Posterior cingulate gyrus (tissue), 11 donors: ENCODE results near the gene CDRT15L2.
"Not testable (repeated sequence)": the region's sequence is repeated elsewhere in the genome, so short reads cannot be mapped to it uniquely, and the experiment has no call there.

Experiments used
- DNase-seq, 10 donors: peaks; one replicate each; pipeline versions ENCODE4 v3.0.0 to v3.0.0-alpha.2; 2020 to 2021; ENCODE audit warnings: mixed read lengths in 3 of 10
- intact Hi-C: fragments of 100-400 bp; cut with DNase I; formaldehyde crosslinking; loops from one replicate; pipeline ENCODE4 v1.15.1; 2023

The CDRT15L2 gene

DNA sequence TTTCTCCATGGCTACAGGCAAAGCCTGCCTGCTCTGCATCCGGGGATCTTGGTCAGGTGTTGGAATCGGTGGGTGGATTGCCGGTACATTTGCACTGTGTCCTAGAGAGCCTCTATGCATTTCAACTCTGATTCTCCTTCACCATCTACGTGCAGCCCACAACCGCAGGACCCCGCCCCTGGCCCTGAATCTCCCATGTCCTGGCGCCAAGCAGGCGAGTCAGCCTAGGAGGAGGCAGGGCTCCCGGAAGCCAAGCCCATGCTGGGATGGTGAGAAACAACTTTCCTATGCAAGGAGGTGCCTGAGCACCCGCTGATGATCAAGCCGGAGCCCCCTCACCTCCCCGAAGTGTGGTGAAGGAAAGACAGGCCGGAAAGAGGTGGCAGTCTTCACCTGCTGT, 7.9 kb upstream of the CDRT15L2 start:
- peak in 1 of 10 donors; percentile 54 for DNase-seq
- intact Hi-C loops: not testable (repeated sequence)

DNA sequence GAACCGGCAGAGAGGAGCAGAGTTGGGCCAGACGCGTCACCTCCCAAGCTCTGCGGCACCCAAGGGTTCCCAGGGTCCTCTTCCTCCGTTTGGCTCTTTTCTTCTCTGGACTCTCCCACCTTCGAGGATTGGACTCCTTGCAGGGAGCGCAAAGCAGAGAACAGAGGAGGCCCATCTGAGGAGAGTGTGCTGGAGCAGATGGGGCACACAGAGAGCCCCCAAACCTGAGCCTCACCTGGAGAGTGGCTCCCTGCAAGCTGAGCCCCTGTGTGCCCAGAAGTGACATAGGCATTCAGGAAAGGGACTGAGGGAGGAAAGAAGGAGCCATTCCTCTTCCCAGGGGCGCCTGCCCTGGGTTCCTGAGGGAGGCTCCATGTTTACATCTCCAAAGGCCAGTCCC, 6.3 kb upstream of the CDRT15L2 start:
- not testable (repeated sequence) for DNase-seq

DNA sequence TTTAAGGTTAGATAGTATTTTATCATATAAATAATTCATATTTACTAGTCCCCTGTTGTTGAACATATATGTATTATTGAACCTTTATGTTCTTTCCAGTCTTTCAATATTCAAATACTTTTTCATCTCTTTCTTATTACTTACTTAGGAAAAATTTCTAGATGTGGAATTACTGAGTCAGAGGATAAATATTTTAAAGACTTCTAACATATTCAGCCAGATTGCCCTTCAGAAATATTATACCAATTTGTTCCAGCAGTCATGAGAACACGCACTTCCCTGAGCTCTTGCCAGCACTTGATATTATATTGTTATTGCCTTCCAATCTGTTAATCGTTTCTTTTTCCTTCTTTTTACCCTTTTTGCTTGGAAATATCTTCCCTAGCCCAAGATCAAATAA, 4.5 kb upstream of the CDRT15L2 start:
- intact Hi-C loops: not testable (repeated sequence)
- peak in 1 of 10 donors; percentile 9 for DNase-seq

More for the DNA sequence above, 6.3 kb upstream of the CDRT15L2 start:
- intact Hi-C loops: not testable (repeated sequence)

- DNase-seq, intact Hi-C loops: not testable (repeated sequence)
Observed at GRCh38 chr17:20583891-20584577, 4.5 kb downstream of the CDRT15L2 start.

GRCh38 chr17:20588744-20589453, 9.4 kb downstream of the CDRT15L2 start:
- intact Hi-C loops, DNase-seq: not testable (repeated sequence)

DNA sequence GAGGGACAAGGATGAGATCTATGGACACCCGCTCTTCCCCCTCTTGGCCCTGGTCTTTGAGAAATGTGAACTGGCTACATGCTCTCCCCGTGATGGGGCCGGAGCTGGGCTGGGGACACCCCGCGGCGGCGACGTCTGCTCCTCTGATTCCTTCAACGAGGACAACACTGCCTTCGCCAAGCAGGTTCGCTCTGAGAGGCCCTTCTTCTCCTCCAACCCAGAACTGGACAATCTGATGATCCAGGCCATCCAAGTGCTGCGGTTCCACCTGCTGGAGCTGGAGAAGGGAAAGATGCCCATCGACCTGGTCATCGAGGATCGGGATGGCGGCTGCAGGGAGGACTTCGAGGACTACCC, 9.9 kb downstream of the CDRT15L2 start:
- DNase-seq, intact Hi-C loops: not testable (repeated sequence)

DNA sequence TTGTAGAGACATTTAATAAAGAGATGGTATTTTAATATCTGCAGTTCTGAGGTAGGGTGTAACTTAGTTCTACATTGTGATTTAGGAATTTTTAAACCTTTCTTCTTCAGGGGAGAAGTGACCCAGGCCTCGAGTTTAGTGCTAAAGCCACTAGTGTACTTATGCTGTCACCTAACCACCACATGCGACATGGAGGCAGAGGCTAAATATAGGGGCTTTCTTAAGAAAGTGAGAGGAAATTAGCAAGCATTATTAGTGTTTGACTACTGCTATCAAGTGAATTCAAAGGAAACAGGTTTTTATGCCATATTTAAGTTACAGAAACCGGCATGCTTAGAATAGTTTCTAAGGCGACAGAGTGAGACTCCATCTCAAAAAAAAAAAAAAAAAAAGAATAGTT, 11.5 kb downstream of the CDRT15L2 start:
- intact Hi-C loops, DNase-seq: not testable (repeated sequence)

- intact Hi-C loops, DNase-seq: not testable (repeated sequence)
Observed at GRCh38 chr17:20605568-20605967, 26.0 kb downstream of the CDRT15L2 start.

- intact Hi-C loops, DNase-seq: not testable (repeated sequence)
Observed at GRCh38 chr17:20609490-20609889, 30.0 kb downstream of the CDRT15L2 start.

GRCh38 chr17:20611309-20611708, 31.8 kb downstream of the CDRT15L2 start:
- intact Hi-C loops: no loop called here
- DNase-seq: peak in 1 of 10 donors; percentile 67

DNA sequence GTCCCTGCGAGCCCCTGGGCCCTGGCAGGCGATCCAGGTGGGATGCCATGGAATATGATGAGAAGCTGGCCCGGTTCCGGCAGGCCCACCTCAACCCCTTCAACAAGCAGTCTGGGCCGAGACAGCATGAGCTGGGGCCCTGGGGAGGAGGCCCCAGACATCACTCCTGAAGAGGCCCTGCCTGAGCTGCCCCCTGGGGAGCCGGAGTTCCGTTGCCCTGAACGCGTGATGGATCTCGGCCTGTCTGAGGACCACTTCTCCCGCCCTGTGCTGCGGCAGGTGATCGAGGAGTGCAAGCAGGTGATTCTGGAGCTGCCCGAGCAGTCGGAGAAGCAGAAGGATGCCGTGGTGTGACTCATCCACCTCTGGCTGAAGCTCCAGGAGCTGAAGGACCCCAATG, 33.1 kb downstream of the CDRT15L2 start:
- intact Hi-C loops: no loop called here
- peak in 1 of 10 donors; percentile 84 for DNase-seq

- intact Hi-C loops: no loop called here
- DNase-seq: peak in 1 of 10 donors; percentile 71
Observed at GRCh38 chr17:20613248-20613647, 33.7 kb downstream of the CDRT15L2 start.

DNA sequence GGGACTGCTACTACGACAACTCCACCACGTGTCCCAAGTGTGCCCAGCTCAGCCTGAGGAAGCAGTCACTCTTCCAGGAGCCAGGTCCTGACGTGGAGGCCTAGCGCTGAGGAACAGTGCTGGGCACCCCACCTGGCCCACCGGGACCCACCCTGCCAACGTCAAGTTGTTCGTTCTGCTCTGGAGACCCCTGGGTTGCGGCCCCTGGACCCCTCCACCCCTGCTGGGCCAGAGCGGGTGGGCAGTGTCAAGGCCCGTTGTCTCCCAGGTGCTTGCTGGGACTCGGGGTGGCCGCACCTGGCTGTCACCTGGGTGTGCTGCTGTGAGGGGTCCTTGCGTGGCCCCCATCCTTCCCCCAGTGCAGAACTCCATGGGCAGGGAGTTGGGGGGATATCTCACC, 34.4 kb downstream of the CDRT15L2 start:
- intact Hi-C loops: no loop called here
- DNase-seq: peak in 1 of 10 donors; percentile 65

GRCh38 chr17:20615461-20615860, 35.9 kb downstream of the CDRT15L2 start:
- intact Hi-C loops, DNase-seq: not testable (repeated sequence)
